22Rv1 (cell line): ENCODE measurements around the gene GCNA.
A peak's percentile ranks its signal among the peaks of the same experiment; 100 is the strongest.

Experiments used
- CTCF ChIP-seq: fragments of 450-650 bp; IDR thresholded peaks from 2 replicates; pipeline ENCODE4 v1.5.1; 2017; ENCODE audit warnings: mild to moderate bottlenecking
- ZFX ChIP-seq: fragments of 450-650 bp; IDR thresholded peaks from 2 replicates; pipeline ENCODE4 v1.6.1; 2017; ENCODE audit warnings: antibody characterized with exemption, borderline replicate concordance

- TF ChIP-seq CTCF (peak; percentile 68), ZFX (no peak)
Measured at GRCh38 chrX:71652405-71652804, 74.2 kb downstream of the GCNA start.
